Fibroblast of lung (primary cell): ENCODE measurements around the gene MED14. TPM values are rescaled to one million over a fixed set of nuclear protein-coding genes. Genes with fewer than 3 reads are reported as not detected.
A peak's percentile ranks its signal among the peaks of the same experiment; 100 is the strongest.

ENCODE experiments used
- DNase-seq, 2 donors: peaks; one replicate each; pipeline versions ENCODE4 v3.0.0 to v3.0.0-alpha.2; 2010; ENCODE audit warnings: low read depth in 2 of 2
- H2AFZ ChIP-seq: 2 replicates; pipeline ENCODE4 v1.5.1; 2012; ENCODE audit warnings: low read length, control low read depth, inconsistent platforms
- H3K27ac ChIP-seq: 2 replicates; pipeline ENCODE4 v1.5.1; 2011; ENCODE audit warnings: low read length, control low read depth; ENCODE audit not compliant: insufficient read depth
- H3K27me3 ChIP-seq: 2 replicates; pipeline ENCODE4 v1.5.1; 2011; ENCODE audit warnings: mild to moderate bottlenecking, low read length; ENCODE audit not compliant: control insufficient read depth, insufficient read depth
- H3K36me3 ChIP-seq: 2 replicates; pipeline ENCODE4 v1.5.1; 2011; ENCODE audit warnings: low read length; ENCODE audit not compliant: control insufficient read depth, insufficient read depth
- H3K4me1 ChIP-seq: 2 replicates; pipeline ENCODE4 v1.5.1; 2011; ENCODE audit warnings: low read length; ENCODE audit not compliant: control insufficient read depth, insufficient read depth; ENCODE audit errors: extremely low read depth
- H3K4me2 ChIP-seq: 2 replicates; pipeline ENCODE4 v1.5.1; 2011; ENCODE audit warnings: low read length, control low read depth; ENCODE audit not compliant: insufficient read depth; ENCODE audit errors: extremely low read depth
- H3K4me3 ChIP-seq, 4 experiments: fragments of 200-600 bp in 1 of 4; sonication (generic) in 1 of 4; replicated peaks in 1 of 4; 2 replicates each; pipeline ENCODE4 v1.5.1; 2011 to 2016; ENCODE audit warnings: low read length in 4 of 4, low read depth in 3 of 4, mild to moderate bottlenecking in 3 of 4, control low read depth in 2 of 4, inconsistent platforms in 1 of 4, mixed read lengths in 1 of 4; ENCODE audit not compliant: insufficient read depth in 1 of 4; ENCODE audit errors: control extremely low read depth in 1 of 4
- H3K79me2 ChIP-seq: 2 replicates; pipeline ENCODE4 v1.5.1; 2012; ENCODE audit warnings: mild to moderate bottlenecking, low read length, inconsistent platforms; ENCODE audit not compliant: control insufficient read depth, insufficient read depth
- H3K9ac ChIP-seq: 2 replicates; pipeline ENCODE4 v1.5.1; 2011; ENCODE audit warnings: mild to moderate bottlenecking, low read length, control low read depth; ENCODE audit not compliant: insufficient read depth
- H3K9me3 ChIP-seq: 2 replicates; pipeline ENCODE4 v1.5.1; 2012; ENCODE audit warnings: low read depth, low read length; ENCODE audit not compliant: control insufficient read depth, insufficient read depth
- H4K20me1 ChIP-seq: 2 replicates; pipeline ENCODE4 v1.5.1; 2011; ENCODE audit warnings: low read length; ENCODE audit not compliant: control insufficient read depth, insufficient read depth; ENCODE audit errors: extremely low read depth
- CTCF ChIP-seq, 2 donors: IDR thresholded peaks in 1 of 2; conservative IDR thresholded peaks in 1 of 2; 1 replicate in 1 of 2; 2 replicates in 1 of 2; pipeline ENCODE4 v1.5.1; 2011 to 2012; ENCODE audit warnings: low read length in 2 of 2, control low read depth in 1 of 2, inconsistent platforms in 1 of 2, low read depth in 1 of 2, mild to moderate bottlenecking in 1 of 2
- EZH2 ChIP-seq: IDR thresholded peaks from 2 replicates; pipeline ENCODE4 v1.5.1; 2012; ENCODE audit warnings: low read length, control low read depth, mild to moderate bottlenecking; ENCODE audit errors: missing control alignments
- polyA plus RNA-seq, 2 donors: library from polyadenylated mRNA; depleted of rRNA in 1 of 2; stranded (reverse) in 1 of 2; unstranded in 1 of 2; fragments of >200 nt; gene quantifications; 2 replicates each; pipeline ENCODE4 v1.2.1, GENCODE V29; 2011 to 2012; ENCODE audit warnings: missing spikeins in 1 of 2
- total RNA-seq: library from RNA; depleted of rRNA; stranded (reverse); fragments of >200 nt; gene quantifications from 2 replicates; pipeline ENCODE4 v1.2.1, GENCODE V29; 2014

The MED14 gene
- total and polyA plus RNA-seq, 2 donors (not counting 1 experiment from before 2014, with no cell fraction given), result 18.3 to 31.3 TPM

GRCh38 chrX:40685362-40685918 lies 49.9 kb downstream of the MED14 start:
- Histone ChIP-seq H3K27me3 (no peaks in the 10 kb centered on the region), H3K4me1 (no peaks in the 10 kb centered on the region), H4K20me1 (no peaks in the 10 kb centered on the region), H2AFZ (no peak overlapping the region), H3K4me2 (no peak overlapping the region), H3K79me2 (no peaks in the 10 kb centered on the region), H3K4me3 (no peak overlapping the region), H3K9me3 (no peaks in the 10 kb centered on the region), H3K36me3 (no peaks in the 10 kb centered on the region), H3K27ac (no peak overlapping the region), H3K9ac (no peak overlapping the region)
- no peak for TF ChIP-seq CTCF (conservative IDR thresholded peaks at IDR 0.05 in 1 of 2, IDR thresholded peaks at IDR 0.05 in 1 of 2; ENCODE audit: low read depth in 1 of 2, low read length in 2 of 2)
- TF ChIP-seq EZH2, result no peak
- no peak for DNase-seq

- H4K20me1 ChIP-seq, result no peaks in the 10 kb centered on the region
- no peaks in the 10 kb centered on the region for H3K36me3 ChIP-seq
- no peaks in the 10 kb centered on the region for H3K4me1 ChIP-seq
- no peaks in the 10 kb centered on the region for H3K9me3 ChIP-seq
- no peak overlapping the region for H3K9ac ChIP-seq
- no peaks in the 10 kb centered on the region for H3K27me3 ChIP-seq
- TF ChIP-seq CTCF (conservative IDR thresholded peaks at IDR 0.05 in 1 of 2, IDR thresholded peaks at IDR 0.05 in 1 of 2; ENCODE audit: low read depth in 1 of 2, low read length in 2 of 2), result no peak
- no peak for TF ChIP-seq EZH2
- H3K4me2 ChIP-seq, result no peak overlapping the region
- H2AFZ ChIP-seq, result no peak overlapping the region
- H3K4me3 ChIP-seq, result no peak overlapping the region
- H3K79me2 ChIP-seq, result no peaks in the 10 kb centered on the region
- H3K27ac ChIP-seq, result no peak overlapping the region
- DNase-seq, result no peak
These were observed 51.2 kb downstream of the MED14 start for GRCh38 chrX:40684092-40684491.

- H3K79me2 ChIP-seq, result no peaks in the 10 kb centered on the region
- H3K27ac ChIP-seq, result no peak overlapping the region
- H3K4me1 ChIP-seq, result no peaks in the 10 kb centered on the region
- no peak overlapping the region for H3K4me2 ChIP-seq
- no peaks in the 10 kb centered on the region for H3K27me3 ChIP-seq
- H3K9ac ChIP-seq, result no peak overlapping the region
- TF ChIP-seq EZH2 (no peak), CTCF (conservative IDR thresholded peaks at IDR 0.05 in 1 of 2, IDR thresholded peaks at IDR 0.05 in 1 of 2; ENCODE audit: low read depth in 1 of 2, low read length in 2 of 2) (no peak)
- no peaks in the 10 kb centered on the region for H4K20me1 ChIP-seq
- peak in 1 of 2 donors; percentile 6 for DNase-seq
- H3K36me3 ChIP-seq, result no peaks in the 10 kb centered on the region
- H3K9me3 ChIP-seq, result no peaks in the 10 kb centered on the region
- no peak overlapping the region for H2AFZ ChIP-seq
- no peak overlapping the region for H3K4me3 ChIP-seq
These were observed 52.1 kb downstream of the MED14 start for GRCh38 chrX:40683245-40683644.
